T-helper 1 cell (primary cell): Measurements from ENCODE around the gene ATOH8.

Source experiments
- DNase-seq, 5 donors: peaks; one replicate each; pipeline ENCODE4 v3.0.0-alpha.2; 2012 to 2020

ATOH8 gene

GRCh38 chr2:85772019-85772745 lies 18.4 kb downstream of the ATOH8 start:
- DNase-seq: no peak

GRCh38 chr2:85772841-85773491 lies 19.2 kb downstream of the ATOH8 start:
- no peak for DNase-seq

- no peak for DNase-seq
Measured at GRCh38 chr2:85773692-85774091, 19.9 kb downstream of the ATOH8 start.

GRCh38 chr2:85774126-85774978 lies 20.6 kb downstream of the ATOH8 start:
- DNase-seq: no peak

GRCh38 chr2:85775406-85776381 lies 21.9 kb downstream of the ATOH8 start:
- DNase-seq: no peak

GRCh38 chr2:85776672-85777071 lies 22.9 kb downstream of the ATOH8 start:
- DNase-seq: no peak

- no peak for DNase-seq
Measured at GRCh38 chr2:85777441-85777861, 23.7 kb downstream of the ATOH8 start.

- no peak for DNase-seq
Measured at GRCh38 chr2:85778646-85779379, 25.0 kb downstream of the ATOH8 start.

GRCh38 chr2:85779641-85780315 lies 26.0 kb downstream of the ATOH8 start:
- DNase-seq: no peak

- DNase-seq: no peak
Measured at GRCh38 chr2:85780316-85781012, 26.7 kb downstream of the ATOH8 start.

GRCh38 chr2:85781013-85781332 lies 27.2 kb downstream of the ATOH8 start:
- no peak for DNase-seq

GRCh38 chr2:85783796-85784195 lies 30.0 kb downstream of the ATOH8 start:
- DNase-seq: no peak

- DNase-seq: no peak
Measured at GRCh38 chr2:85784474-85784986, 30.7 kb downstream of the ATOH8 start.

- DNase-seq: no peak
Measured at GRCh38 chr2:85785027-85785822, 31.4 kb downstream of the ATOH8 start.

GRCh38 chr2:85785871-85786270 lies 32.1 kb downstream of the ATOH8 start:
- DNase-seq: no peak

GRCh38 chr2:85786444-85786843 lies 32.7 kb downstream of the ATOH8 start:
- DNase-seq: no peak

- DNase-seq: no peak
Measured at GRCh38 chr2:85786865-85787264, 33.1 kb downstream of the ATOH8 start.

GRCh38 chr2:85787282-85787980 lies 33.6 kb downstream of the ATOH8 start:
- no peak for DNase-seq

- DNase-seq: no peak
Measured at GRCh38 chr2:85787981-85788340, 34.2 kb downstream of the ATOH8 start.
